ENCODE measurements around the gene TBC1D22A.

DNA sequence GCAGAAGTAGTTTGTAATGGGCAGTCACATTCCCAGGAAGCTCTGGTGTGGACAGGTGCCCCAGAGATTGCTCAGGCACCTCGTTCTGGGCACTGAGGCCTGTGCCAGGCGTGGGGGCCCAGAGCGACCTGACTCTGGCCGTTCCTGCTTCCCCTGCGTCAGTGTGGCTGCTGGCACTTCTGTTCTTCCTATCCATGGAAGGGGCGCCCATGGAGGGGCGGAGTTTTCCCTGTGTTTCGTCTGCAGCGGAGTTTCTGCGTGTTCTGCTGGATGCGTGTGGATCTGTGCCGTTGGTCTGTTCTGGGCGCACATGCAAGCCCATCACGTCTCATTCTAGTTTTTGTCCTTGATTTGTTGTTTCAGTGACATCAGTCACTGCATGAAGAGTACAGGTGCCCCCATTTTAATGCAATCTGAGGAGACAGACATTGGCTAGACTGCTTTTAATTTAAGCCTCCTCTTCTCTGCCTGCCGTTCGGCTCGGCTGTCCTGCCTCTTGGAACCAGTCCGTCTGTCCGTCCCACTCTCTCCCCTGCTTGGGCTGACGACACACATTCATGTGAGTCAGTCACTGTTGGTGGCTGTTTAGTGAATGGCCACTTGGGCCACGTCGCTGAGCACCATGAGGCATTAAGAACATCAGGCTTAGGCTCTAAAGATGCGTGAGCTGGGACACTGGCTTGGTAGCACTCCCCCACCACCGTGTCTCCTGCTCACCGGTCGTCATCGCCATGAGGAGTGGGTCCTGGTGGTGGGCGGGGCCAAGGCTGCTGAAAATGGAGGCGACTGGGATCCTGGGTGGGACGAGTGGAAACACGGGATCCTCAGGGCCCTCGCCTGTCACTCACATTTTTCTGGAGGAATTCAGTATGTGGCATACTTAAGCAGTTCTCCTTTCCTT lies 255.8 kb downstream of the TBC1D22A start:
- TF ChIP-seq, protein P1, sequence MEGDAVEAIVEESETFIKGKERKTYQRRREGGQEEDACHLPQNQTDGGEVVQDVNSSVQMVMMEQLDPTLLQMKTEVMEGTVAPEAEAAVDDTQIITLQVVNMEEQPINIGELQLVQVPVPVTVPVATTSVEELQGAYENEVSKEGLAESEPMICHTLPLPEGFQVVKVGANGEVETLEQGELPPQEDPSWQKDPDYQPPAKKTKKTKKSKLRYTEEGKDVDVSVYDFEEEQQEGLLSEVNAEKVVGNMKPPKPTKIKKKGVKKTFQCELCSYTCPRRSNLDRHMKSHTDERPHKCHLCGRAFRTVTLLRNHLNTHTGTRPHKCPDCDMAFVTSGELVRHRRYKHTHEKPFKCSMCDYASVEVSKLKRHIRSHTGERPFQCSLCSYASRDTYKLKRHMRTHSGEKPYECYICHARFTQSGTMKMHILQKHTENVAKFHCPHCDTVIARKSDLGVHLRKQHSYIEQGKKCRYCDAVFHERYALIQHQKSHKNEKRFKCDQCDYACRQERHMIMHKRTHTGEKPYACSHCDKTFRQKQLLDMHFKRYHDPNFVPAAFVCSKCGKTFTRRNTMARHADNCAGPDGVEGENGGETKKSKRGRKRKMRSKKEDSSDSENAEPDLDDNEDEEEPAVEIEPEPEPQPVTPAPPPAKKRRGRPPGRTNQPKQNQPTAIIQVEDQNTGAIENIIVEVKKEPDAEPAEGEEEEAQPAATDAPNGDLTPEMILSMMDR (IDR thresholded peaks at IDR 0.05): no peak
- TF ChIP-seq POLR2A (IDR thresholded peaks at IDR 0.05): no peak
